ENCODE data around the gene GMPS. TPM values are rescaled to one million over a fixed set of nuclear protein-coding genes. Genes with fewer than 3 reads are reported as not detected.

Gene GMPS
- total and polyA plus RNA-seq, 2 of the 13 experiments (the other 11 are each of a cell fraction or from before 2014, with no cell fraction given), result 29.6 to 85.5 TPM

DNA sequence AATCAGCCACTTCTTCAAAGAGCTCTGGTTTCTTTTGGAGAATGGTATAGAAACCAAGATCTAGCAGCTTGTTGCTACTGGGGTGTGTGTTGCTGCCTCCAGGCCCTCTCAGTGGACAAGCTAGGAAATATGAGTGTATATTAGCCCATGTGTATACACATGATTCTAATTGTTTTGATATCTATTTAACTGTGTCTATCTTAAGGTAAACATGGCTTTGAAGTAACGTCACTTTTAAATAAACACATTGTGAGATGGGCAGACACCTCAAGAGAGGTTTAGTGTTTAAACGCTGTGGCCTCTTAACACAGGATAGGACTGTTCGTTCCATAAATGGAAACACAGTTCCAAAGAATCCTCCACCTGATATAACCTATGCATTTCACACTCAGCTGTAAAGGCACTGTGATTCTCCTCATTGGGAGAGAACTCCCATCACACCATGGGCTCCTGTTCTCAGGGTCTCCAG is 87.0 kb downstream of the GMPS start:
- Histone ChIP-seq H3K27ac (ENCODE audit: extremely low read length, insufficient read depth, low read length) (no peak overlapping the region), H2AFZ (ENCODE audit: low read length) (no peak overlapping the region), H3K4me1 (ENCODE audit: insufficient read depth, low read length) (no peaks in the 10 kb centered on the region), H3K9ac (ENCODE audit: insufficient read depth, low read depth, low read length) (no peak overlapping the region), H3K9me3 (ENCODE audit: low read length) (peaks cover 9% of the 10 kb centered on the region; the same call in 1 of the 2 replicates), H4K20me1 (ENCODE audit: insufficient read depth, low read length) (no peaks in the 10 kb centered on the region), H3K4me2 (ENCODE audit: low read depth, low read length) (no peak overlapping the region), H3K79me2 (ENCODE audit: insufficient read depth, low read length) (no peaks in the 10 kb centered on the region), H3K27me3 (ENCODE audit: control insufficient read depth in 1 of 2, insufficient read depth in 2 of 2, low read length in 2 of 2) (no peaks in the 10 kb centered on the region), H3K36me3 (replicated peaks in 1 of 2; ENCODE audit: control insufficient read depth in 1 of 2, insufficient read depth in 2 of 2, low read length in 2 of 2) (no peaks in the 10 kb centered on the region), H3K4me3 (replicated peaks in 1 of 3; ENCODE audit: insufficient read depth in 1 of 3, low read depth in 2 of 3, low read length in 3 of 3) (no peak overlapping the region)
- ChIA-PET CTCF (ENCODE audit: low intra/inter-chr PET ratio, low total read pairs) (no interaction called here), POLR2A (no interaction called here)
- DNase-seq (ENCODE audit: low spot score) (no peak), ATAC-seq (no peak), FAIRE-seq (no peak)
- in situ Hi-C loops (cut with HindIII; ENCODE audit: extremely low pct_ligation_motif_present, low pct_unique_long_range_greater_than_20kb) (loop anchor here (25.0 kb wide), 1 partner anchor 595 kb away; no protein-coding TSS in a partner anchor), intact Hi-C loops (cut with micrococcal nuclease; ENCODE audit: unreplicated experiment) (no loop called here)
- 82% methylated on average over 3 of the region's 3 CpGs for WGBS (ENCODE audit: low lambda C conversion rate)
- BruUV-seq (replicated peaks), result no TSS peak
- TF ChIP-seq ZNF337 (CRISPR knock-in tag; IDR thresholded peaks at IDR 0.05; ENCODE audit: borderline replicate concordance, low read depth) (no peak), ZNF333 (CRISPR knock-in tag; IDR thresholded peaks at IDR 0.05; ENCODE audit: borderline replicate concordance) (no peak), KLF9 (CRISPR knock-in tag; IDR thresholded peaks at IDR 0.05; ENCODE audit: low read depth) (no peak), ZBTB8A (CRISPR knock-in tag; IDR thresholded peaks at IDR 0.05; ENCODE audit: borderline replicate concordance, low read depth) (no peak), ZHX2 (IDR thresholded peaks at IDR 0.05; ENCODE audit: low read depth) (no peak), ZHX2 (CRISPR knock-in tag; IDR thresholded peaks at IDR 0.05; ENCODE audit: borderline replicate concordance) (no peak), ZNF251 (CRISPR knock-in tag; IDR thresholded peaks at IDR 0.05) (no peak), SNAPC2 (CRISPR knock-in tag; IDR thresholded peaks at IDR 0.05) (no peak), PAX8 (CRISPR knock-in tag; IDR thresholded peaks at IDR 0.05; ENCODE audit: borderline replicate concordance) (no peak), FOXA3 (CRISPR knock-in tag; IDR thresholded peaks at IDR 0.05) (no peak), ZFP62 (CRISPR knock-in tag; IDR thresholded peaks at IDR 0.05) (no peak), CEBPB (IDR thresholded peaks at IDR 0.05; ENCODE audit: borderline replicate concordance, low read depth, low read length) (no peak), KLF16 (CRISPR knock-in tag; IDR thresholded peaks at IDR 0.05) (no peak), SMAD9 (CRISPR knock-in tag; IDR thresholded peaks at IDR 0.05) (no peak)
- TF ChIP-seq, protein P1, sequence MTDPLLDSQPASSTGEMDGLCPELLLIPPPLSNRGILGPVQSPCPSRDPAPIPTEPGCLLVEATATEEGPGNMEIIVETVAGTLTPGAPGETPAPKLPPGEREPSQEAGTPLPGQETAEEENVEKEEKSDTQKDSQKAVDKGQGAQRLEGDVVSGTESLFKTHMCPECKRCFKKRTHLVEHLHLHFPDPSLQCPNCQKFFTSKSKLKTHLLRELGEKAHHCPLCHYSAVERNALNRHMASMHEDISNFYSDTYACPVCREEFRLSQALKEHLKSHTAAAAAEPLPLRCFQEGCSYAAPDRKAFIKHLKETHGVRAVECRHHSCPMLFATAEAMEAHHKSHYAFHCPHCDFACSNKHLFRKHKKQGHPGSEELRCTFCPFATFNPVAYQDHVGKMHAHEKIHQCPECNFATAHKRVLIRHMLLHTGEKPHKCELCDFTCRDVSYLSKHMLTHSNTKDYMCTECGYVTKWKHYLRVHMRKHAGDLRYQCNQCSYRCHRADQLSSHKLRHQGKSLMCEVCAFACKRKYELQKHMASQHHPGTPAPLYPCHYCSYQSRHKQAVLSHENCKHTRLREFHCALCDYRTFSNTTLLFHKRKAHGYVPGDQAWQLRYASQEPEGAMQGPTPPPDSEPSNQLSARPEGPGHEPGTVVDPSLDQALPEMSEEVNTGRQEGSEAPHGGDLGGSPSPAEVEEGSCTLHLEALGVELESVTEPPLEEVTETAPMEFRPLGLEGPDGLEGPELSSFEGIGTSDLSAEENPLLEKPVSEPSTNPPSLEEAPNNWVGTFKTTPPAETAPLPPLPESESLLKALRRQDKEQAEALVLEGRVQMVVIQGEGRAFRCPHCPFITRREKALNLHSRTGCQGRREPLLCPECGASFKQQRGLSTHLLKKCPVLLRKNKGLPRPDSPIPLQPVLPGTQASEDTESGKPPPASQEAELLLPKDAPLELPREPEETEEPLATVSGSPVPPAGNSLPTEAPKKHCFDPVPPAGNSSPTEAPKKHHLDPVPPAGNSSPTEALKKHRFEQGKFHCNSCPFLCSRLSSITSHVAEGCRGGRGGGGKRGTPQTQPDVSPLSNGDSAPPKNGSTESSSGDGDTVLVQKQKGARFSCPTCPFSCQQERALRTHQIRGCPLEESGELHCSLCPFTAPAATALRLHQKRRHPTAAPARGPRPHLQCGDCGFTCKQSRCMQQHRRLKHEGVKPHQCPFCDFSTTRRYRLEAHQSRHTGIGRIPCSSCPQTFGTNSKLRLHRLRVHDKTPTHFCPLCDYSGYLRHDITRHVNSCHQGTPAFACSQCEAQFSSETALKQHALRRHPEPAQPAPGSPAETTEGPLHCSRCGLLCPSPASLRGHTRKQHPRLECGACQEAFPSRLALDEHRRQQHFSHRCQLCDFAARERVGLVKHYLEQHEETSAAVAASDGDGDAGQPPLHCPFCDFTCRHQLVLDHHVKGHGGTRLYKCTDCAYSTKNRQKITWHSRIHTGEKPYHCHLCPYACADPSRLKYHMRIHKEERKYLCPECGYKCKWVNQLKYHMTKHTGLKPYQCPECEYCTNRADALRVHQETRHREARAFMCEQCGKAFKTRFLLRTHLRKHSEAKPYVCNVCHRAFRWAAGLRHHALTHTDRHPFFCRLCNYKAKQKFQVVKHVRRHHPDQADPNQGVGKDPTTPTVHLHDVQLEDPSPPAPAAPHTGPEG (CRISPR knock-in tag; IDR thresholded peaks at IDR 0.05), result no peak
